Transverse colon (tissue), 3 donors: ENCODE measurements around the gene TXNL1.

Source experiments
- EP300 ChIP-seq: sonication (generic); formaldehyde crosslinking; IDR thresholded peaks from one replicate; pipeline ENCODE4 v1.6.1; 2017; ENCODE audit warnings: antibody characterized with exemption, low read depth
- TF ChIP-seq, protein P1 (sequence below), 5 experiments: fragments of 200-600 bp in 3 of 5; fragments of 450-650 bp in 2 of 5; sonication (generic) in 3 of 5; IDR thresholded peaks; 1 replicate in 2 of 5; 2 replicates in 3 of 5; pipeline ENCODE4 v1.5.1; 2016 to 2017; ENCODE audit warnings: antibody characterized with exemption in 5 of 5, inconsistent platforms in 3 of 5, mild to moderate bottlenecking in 2 of 5, moderate library complexity in 1 of 5

- TF ChIP-seq, protein P1, sequence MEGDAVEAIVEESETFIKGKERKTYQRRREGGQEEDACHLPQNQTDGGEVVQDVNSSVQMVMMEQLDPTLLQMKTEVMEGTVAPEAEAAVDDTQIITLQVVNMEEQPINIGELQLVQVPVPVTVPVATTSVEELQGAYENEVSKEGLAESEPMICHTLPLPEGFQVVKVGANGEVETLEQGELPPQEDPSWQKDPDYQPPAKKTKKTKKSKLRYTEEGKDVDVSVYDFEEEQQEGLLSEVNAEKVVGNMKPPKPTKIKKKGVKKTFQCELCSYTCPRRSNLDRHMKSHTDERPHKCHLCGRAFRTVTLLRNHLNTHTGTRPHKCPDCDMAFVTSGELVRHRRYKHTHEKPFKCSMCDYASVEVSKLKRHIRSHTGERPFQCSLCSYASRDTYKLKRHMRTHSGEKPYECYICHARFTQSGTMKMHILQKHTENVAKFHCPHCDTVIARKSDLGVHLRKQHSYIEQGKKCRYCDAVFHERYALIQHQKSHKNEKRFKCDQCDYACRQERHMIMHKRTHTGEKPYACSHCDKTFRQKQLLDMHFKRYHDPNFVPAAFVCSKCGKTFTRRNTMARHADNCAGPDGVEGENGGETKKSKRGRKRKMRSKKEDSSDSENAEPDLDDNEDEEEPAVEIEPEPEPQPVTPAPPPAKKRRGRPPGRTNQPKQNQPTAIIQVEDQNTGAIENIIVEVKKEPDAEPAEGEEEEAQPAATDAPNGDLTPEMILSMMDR (IDR thresholded peaks at IDR 0.05): no peak
- peak; percentile 13 for TF ChIP-seq EP300
Observed at GRCh38 chr18:56638232-56639103, at the start of gene TXNL1.
